ENCODE results near the gene ANKRD27.
"Not testable (repeated sequence)": the region's sequence is repeated elsewhere in the genome, so short reads cannot be mapped to it uniquely, and the experiment has no call there.

GRCh38 chr19:32656379-32656778 is 18.6 kb downstream of the ANKRD27 start:
- not testable (repeated sequence) for TF ChIP-seq CTCF, POLR2A, POLR2AphosphoS5 (IDR thresholded peaks at IDR 0.05)
